ENCODE data around the gene CDSN. TPM values are rescaled to one million over a fixed set of nuclear protein-coding genes. Genes with fewer than 3 reads are reported as not detected.

CDSN gene
- total RNA-seq, 1 experiment from 2014 or later: 0.12 TPM

GRCh38 chr6:31125586-31126363, 5.5 kb upstream of the CDSN start:
- H3K27ac ChIP-seq (ENCODE audit: low read depth, low read length): no peak overlapping the region
- POLR2A ChIA-PET: interaction anchor here (1.4 to 1.6 kb wide), 2 partner anchors 9 to 11 kb away, joined by 4 to 5 read pairs; partner anchors contain the start of gene PSORS1C1

More at GRCh38 chr6:31125586-31126363, 5.5 kb upstream of the CDSN start:
- Histone ChIP-seq H3K4me1 (ENCODE audit: control insufficient read depth in 1 of 2, insufficient read depth in 2 of 2, low read length in 2 of 2) (peaks cover 41 to 61% of the 10 kb centered on the region in 2 experiments), H3K27me3 (ENCODE audit: insufficient read depth, low read length) (no peaks in the 10 kb centered on the region), H3K4me3 (replicated peaks in 1 of 2; ENCODE audit: low read depth in 1 of 2, low read length in 2 of 2) (0 out of 4 replicates have a peak overlapping the region, but pooled peaks of 1 of the 2 experiments have one; percentile 23), H4K20me1 (ENCODE audit: insufficient read depth) (no peaks in the 10 kb centered on the region), H2AFZ (ENCODE audit: low read depth, low read length, poor library complexity, severe bottlenecking) (no peak overlapping the region), H3K9me2 (ENCODE audit: insufficient read depth) (no peaks in the 10 kb centered on the region), H3K4me2 (ENCODE audit: low read length) (peak overlapping the region; percentile 70), H3K36me3 (ENCODE audit: control insufficient read depth in 1 of 2, insufficient read depth in 2 of 2, low read length in 2 of 2) (no peaks in the 10 kb centered on the region), H3K79me2 (ENCODE audit: insufficient read depth, low read length) (no peaks in the 10 kb centered on the region), H3K9ac (ENCODE audit: low read length) (peak overlapping the region; percentile 40; the same call in 1 of the 2 replicates), H3K9me3 (ENCODE audit: control insufficient read depth in 1 of 2, insufficient read depth in 1 of 2, low read depth in 1 of 2, low read length in 2 of 2) (no peaks in the 10 kb centered on the region)
- ATAC-seq (no peak), DNase-seq (ENCODE audit: low read depth, low spot score) (no peak)
- BruUV-seq (replicated peaks): no TSS peak
- CTCF ChIA-PET: interaction anchor here (1.1 to 1.3 kb wide), 3 partner anchors 11 to 241 kb away, joined by 3 read pairs; partner anchors contain the start of gene PSORS1C1
- RAD21 ChIA-PET (ENCODE audit: low non-redundant PET in 1 of 2, low total read pairs in 2 of 2, uncharacterized antibody in 2 of 2, unreplicated experiment in 2 of 2): interaction anchor here in 1 of 2 experiments (0.6 to 0.7 kb wide), 2 partner anchors 22 to 66 kb away, joined by 3 read pairs; no protein-coding TSS in a partner anchor
- intact Hi-C loops (cut with micrococcal nuclease): no loop called here
- TF ChIP-seq SP1 (IDR thresholded peaks at IDR 0.05; ENCODE audit: low read depth) (no peak), ZBTB33 (IDR thresholded peaks at IDR 0.05; ENCODE audit: extremely low read depth, insufficient replicate concordance, low read length) (no peak), ELF1 (IDR thresholded peaks at IDR 0.05; ENCODE audit: borderline replicate concordance, low read depth) (no peak), TCF7L2 (IDR thresholded peaks at IDR 0.05; ENCODE audit: borderline replicate concordance, extremely low read depth, insufficient read depth, insufficient read length) (no peak), POLR2A (IDR thresholded peaks at IDR 0.05; ENCODE audit: borderline replicate concordance, extremely low read depth, insufficient read depth, insufficient read length) (no peak)
